Globus pallidus (tissue), 1 donor: ENCODE data around the gene PET117.
"Not testable (repeated sequence)": the region's sequence is repeated elsewhere in the genome, so short reads cannot be mapped to it uniquely, and the experiment has no call there.

Source experiments
- DNase-seq: peaks from one replicate; pipeline ENCODE4 v3.0.0-alpha.2; 2015; ENCODE audit warnings: low spot score

PET117 gene, protein sequence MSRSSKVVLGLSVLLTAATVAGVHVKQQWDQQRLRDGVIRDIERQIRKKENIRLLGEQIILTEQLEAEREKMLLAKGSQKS

DNA sequence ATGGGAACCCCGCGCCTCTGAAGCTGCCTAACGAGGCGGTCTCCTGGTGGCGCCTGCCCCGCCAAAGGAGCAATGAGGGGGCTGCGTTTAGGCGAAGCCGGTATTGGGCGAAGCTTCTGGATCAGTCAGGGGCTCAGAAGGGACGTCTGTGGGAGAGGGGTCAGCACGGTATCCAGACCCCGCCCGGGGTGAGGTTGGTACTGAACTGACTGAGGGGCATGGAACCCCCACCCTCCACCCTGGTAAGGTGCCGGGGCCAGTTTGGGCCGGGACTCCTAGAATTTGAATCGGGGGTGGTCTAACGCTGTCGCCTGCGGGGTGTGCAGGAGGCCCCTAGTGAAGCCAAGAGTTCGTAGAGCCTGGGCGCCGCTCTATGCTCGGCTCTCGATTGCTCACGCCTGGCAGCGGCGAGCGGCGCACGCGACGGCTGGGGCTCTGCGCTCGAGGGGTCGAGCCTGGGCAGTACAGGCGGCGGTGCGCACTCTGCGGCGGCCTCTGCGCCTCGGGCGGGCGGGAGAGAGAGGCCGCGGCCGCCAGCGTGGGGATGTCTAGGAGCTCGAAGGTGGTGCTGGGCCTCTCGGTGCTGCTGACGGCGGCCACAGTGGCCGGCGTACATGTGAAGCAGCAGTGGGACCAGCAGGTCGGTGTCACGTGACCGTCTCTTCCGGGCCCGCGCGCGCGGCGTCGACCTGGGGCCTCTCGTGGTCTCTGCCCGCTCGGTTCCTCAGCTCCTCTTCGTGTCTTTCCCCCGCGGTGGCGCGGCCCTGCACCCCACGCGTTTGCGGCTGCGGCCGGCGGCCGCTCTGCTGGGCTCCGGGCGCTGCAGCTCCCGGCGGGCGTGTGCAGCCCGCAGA lies at the start of gene PET117, which contains the start of gene KAT14:
TSS of gene PET117 (plus strand) at position 452 of the 854 bp plus-strand sequence. CDS start at position 545, 93 bp downstream.
TSS of gene KAT14 (plus strand) at position 452 of the 854 bp plus-strand sequence. CDS start 4,798 bp downstream, outside the sequence.
- DNase-seq, result peak; percentile 85

DNA sequence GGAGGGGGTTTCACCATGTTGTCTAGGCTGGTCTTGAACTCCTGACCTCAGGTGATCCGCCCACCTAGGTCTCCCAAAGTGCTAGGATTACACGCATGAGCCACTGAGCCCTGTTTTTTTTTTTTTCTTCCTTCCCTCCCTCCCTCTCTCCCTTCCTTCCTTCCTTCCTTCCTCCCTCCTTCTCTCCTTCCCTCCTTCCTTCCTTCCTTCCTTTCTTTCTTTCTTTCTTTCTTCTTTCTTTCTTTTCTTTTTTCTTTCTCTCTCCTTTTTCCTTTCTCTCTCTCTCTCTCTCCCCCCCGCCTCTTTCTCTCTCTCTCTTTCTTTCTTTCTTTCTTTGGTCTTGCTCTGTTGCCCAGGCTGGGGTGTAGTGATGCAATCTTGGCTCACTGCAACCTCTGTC lies 49.4 kb upstream of the PET117 start:
- not testable (repeated sequence) for DNase-seq

DNA sequence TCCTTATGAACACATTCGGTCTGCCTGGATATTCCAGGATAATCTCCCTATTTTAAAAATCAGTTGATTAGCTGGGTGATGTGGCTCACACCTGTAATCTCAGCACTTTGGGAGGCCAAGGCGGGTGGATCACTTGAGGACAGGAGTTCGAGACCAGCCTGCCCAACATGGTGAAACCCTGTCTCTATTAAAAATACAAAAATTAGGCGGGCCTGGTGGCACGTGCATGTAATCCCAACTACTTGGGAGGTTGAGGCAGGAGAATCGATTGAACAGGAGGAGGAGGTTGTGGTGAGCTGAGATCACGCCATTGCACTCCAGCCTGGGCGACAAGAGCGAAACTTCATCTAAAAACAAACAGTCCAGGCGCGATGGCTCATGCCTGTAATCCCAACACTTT lies 48.8 kb upstream of the PET117 start:
- DNase-seq, result not testable (repeated sequence)

DNA sequence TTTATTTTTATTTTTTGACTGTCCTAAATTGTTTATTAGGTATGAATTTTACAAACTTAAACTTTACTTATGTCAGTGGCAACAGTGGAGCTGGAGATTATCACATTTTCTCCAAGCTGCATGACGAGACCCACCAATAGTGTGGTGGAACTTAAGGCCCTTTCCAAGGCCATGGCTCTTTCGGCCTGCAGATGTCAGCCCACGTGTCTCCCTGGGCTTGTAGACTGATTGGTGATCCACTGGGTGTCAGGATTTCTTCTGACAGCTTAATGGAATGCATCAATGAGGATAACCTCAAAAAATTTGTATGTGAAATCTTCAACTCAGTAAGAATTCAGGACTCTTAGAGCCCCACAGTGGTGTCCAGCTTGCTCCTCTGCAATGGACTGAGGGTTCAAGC lies 47.6 kb upstream of the PET117 start:
- DNase-seq, result peak; percentile 2

DNA sequence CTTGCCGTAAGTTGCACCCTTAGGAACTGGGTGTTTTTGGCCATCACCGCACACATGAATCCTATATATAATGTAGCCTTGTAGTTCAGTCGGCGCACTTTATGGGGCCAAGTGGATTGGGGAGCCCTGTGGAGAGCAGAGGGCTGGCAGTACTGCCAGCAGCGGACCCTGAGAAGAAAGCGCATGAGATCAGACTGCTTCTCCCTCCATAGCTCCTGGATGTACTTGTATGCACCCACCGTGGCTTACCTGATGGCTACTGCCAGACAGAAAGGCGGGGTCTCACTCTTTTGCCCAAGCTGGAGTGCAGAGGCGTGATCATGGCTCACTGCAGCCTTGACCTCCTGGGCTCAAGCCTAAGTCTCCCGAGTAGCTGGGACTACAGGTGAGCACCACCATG lies 47.2 kb upstream of the PET117 start:
- no peak for DNase-seq

DNA sequence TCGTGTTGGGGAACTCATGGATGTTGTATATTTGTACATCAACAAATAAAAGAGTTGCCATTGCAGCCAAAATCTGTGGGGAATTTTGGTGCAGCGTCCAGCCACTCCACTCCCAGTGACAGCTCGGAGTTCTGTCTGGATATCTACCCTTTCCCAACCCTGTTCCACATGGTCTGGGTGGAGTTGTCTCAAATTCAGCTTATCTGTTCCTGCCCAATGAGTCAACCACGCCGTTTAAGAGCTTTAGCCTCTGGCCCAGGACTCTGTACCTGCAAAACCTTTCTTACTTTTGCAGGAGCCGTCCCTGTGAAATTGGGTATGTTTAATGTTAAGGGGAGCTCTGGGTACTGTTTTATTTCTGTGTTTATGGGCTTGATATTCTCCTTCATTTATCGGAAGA lies 46.0 kb upstream of the PET117 start:
- DNase-seq, result no peak

DNA sequence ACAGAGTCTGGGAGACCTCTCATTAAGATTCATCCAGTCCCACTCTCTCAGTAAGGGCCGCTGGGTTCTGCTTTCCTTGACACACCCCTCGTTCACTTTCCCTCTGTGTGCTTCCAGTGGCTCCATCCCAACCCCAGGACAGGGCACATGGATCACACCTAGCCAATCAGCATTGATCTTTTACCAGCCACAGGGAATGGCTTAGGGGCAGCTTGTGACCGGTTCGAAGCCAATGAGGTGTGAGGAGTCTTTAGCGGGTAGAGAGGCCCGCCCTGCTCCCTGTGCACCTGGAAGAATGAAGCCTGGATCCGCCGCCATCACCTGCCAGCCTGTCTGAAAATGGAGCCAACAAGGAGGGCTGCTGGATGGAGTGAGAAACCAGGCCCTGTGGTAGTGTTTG lies 44.8 kb upstream of the PET117 start:
- no peak for DNase-seq

DNA sequence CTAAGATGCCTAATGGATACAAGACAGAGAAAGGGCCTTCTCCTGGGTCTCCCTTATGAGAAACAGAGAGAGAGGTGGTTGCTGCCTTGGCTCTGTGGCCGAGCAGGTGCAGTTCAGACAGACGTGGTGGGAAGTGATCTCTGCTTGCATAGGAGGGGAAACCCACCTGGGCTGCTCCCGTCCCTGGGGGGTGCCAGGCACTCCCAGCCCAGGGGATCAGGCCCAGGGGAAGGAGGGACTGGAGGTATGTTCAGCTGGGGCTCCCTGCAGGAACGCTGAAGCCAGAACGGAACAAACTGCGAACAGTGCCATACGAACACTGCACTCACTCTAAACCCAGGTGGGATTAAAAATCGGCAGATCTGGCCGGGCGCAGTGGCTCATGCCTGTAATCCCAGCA lies 44.3 kb upstream of the PET117 start:
- DNase-seq, result no peak

DNA sequence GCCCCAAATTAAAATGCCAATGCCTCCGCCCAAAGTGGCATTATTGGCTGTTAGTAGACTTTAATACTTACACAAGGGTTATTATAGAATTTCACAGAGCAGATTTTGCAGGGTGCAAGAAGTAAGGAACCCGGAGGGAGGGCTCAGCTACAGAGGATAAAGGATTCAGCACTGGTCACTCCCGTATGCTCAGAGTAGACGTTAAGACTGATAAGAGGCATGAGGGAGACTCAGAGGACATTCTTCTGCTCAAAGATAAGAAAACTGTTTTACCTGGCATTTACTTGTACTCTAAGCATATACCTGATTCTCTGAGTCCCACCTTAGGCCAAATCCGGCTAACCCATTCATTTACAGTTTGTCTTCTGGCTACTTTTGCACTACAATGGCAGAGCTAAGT lies 43.5 kb upstream of the PET117 start:
- DNase-seq, result no peak

DNA sequence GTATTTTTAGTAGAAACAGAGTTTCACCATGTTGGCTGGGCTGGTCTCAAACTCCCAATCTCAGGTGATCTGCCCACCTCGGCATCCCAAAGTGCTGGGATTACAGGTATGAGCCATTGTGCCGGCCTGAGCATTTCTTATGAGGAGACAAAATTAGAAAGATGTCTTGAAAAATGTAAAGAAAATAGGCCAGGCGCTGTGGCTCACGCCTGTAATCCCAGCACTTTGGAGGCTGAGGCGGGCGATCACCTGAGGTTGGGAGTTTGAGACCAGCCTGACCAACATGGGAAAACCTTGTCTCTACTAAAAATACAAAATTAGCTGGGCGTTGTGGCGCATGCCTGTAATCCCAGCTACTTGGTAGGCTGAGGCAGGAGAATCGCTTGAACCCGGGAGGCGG lies 37.1 kb upstream of the PET117 start:
- not testable (repeated sequence) for DNase-seq

DNA sequence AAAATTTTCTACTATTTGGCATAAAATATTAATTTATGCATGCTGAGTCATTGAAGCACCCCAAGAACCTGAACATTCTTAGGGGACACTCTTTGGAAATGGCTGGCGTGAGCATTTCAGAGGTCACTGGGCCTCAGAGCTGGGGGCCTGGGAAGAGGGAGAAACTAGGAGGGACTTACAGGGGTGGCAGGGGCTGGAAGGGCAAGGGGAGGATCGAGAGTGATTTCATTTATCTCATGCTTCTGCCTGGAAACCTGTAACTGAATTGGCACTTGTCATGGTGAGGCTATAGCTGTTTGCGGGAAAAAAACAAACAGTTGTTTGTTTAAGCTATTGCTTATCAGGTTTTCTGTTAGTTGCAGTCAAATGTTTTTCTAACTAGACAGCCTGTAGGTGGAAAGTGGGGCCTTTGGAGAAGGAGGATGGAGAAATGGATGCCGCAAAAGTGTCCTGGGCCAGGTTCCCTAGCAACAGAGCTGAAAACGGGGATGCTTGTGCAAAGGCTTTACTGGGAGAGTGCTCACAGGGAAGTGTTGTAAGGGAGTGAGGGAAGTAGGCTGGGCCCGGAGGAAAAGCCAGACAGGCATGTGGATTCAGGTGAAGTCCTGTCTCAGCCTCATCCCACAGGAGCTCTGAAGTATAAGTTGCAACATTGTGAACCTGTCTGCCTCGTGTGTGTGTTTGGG lies 36.4 kb upstream of the PET117 start:
- DNase-seq, result no peak

DNA sequence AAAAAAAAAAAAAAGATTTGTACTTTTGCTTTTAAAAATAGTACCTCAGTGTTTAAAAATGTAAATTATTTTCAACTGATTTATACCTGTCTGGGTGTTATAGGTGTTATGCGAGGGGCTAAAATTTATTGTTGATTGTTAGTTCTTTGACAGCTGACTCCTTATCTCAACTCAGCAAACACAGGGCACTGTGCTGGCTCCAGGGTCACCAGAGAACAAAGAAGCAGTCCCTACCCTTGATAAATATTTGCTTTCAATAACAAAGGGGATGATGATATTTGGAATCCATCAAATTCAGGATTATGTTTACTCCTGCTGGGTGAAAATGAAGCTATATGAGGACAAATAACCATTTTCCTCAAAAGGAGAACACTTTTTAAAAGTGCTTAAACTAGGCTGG lies 34.2 kb upstream of the PET117 start:
- DNase-seq, result no peak

DNA sequence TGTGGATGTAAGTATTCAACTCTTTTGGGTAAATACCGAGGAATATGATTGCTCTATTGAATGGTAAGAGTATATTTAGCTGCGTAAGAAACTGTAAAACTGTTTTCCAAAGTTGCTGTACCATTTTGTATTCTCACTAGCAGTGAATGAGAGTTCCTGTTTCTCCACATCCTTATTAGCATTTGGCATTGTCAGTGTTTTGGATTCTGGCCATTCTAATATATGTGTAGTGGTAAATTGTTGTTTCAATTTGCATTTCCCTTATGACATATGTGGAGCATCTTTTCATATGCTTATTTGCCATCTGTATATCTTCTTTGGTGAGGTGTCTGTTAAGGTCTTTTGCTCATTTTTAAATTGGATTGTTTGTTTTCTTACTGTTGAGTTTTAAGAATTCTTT lies 29.3 kb upstream of the PET117 start:
- DNase-seq, result no peak

DNA sequence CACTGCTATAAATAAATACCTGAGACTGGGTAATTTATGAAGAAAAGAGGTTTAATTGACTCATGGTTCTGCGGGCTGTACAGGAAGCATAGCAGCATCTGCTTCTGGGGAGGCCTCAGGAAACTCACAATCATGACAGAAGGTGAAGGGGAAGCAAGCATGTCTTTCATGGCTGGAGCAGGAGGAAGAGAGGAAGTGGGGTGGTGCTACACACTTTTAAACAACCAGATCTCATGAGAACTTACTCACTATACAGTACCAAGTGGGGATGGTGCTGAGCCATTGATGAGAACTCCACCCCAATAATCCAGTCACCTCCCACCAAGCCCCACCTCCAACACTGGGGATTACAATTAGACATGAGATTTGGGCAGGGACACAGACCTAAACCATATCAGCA lies 9.1 kb upstream of the PET117 start:
- DNase-seq, result not testable (repeated sequence)

DNA sequence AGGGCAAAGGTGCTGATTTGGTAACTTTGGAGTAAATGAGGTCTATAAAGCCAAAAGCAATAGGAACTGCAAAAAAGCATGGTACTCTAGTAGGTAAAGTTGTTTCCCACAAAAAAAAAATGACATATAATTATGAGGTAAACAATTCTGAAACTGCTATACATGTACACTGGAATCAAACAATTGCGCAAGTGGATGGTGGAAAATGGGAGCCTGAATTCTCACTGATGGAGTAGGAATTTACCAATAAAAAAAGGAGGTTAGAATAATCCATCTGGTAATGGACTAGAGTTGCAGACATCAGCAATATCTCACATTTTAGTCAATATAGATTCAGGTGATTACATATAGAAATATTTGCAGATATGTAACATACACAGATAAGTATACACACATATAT lies 5.0 kb upstream of the PET117 start:
- DNase-seq, result no peak

DNA sequence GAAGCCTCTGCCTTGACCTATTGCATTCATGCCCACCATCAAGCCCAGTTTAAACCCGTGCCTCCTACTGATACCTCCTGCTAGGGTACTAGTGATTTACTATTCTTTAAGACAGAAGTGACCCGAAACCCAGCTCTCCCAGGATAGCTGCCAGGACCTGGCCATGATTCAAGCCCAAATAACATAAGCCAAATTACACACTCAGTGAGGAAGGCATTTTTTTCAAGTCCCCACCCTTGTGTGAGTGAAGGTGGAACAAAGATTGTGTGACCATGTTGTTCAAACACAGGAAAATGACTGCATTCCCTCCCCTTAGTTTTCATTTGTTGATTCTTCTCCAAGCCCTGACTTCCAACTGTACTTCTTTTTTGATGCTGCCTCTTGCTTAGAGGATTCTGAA lies 3.7 kb upstream of the PET117 start:
- DNase-seq, result no peak

DNA sequence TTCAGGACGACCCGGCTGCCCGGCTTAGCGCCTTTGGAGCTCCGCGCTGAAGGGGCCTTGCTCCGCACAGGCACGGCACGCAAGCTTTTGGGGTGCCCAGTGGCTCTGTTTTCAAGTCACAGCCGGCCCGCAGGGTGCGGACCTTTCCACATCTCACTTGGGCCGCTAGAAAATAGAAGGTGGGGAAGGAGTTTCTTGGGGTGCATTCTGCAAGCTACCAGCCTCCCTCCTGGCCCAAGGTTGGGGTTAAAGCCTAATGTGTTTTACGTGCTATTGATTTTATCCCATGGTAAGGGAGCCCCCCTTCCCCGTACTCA lies 561 bp downstream of the PET117 start:
- DNase-seq, result no peak

DNA sequence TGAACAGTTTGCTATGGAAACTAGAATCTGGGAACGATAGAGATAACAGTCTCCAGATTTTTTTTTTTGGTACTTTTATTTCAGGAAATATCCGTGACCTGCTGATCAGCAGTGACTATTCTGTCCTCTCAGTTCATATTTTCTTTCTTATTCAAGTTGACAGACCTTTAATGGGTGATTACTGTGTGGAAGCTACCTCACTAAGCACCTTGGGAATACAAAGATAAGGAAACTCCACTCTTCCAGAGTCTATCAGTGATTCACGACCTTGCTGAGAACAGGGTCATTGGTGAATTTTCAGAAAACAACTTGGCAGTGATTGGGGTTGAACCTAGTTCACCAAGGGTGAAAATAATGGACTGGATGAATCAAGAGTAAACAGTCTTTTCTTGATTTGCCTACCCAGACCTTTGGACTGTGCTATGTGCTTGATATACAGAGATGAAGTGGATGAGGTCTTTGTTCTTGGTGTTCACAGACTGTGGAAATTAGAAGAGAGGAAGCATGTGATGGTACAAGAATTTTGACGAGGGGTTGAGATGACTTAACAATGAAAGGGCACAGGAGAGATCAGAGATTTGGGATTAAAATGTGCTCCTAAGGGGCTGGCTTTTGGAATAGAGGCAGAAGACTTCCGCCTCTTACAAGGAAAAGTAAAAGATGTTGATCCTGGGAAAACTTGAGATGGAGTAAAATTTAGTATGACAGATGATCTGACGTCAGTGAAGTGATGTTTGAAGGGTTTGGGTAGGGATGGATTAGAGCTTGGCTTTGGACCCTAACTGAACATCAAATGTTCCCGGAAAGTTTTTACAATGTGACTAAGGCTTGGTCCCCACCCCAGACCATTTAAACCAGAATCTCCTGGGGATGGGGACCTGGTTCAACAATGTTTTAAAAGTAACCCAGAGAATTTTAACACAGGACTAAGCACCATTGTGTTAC lies 1.2 kb downstream of the PET117 start:
- DNase-seq, result no peak

DNA sequence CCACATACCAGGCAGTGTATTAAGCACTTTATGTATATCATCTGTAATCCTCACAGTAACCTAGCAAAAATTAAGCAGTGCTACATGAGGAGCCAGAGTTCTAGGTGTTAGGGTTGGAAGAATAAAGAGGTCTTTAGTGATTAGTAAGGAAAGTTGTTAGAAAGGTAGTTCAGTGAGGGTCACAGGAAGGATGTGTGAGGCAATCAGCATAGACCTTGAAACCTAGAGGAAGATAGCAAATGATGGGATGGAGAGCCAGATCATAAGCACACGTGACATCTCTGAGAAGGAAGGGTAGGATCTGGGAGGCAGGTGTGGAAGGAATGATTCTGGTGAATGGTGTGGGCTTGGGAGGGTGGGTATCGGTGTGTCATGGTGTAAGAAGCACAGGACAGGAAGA lies 2.2 kb downstream of the PET117 start:
- DNase-seq, result no peak

DNA sequence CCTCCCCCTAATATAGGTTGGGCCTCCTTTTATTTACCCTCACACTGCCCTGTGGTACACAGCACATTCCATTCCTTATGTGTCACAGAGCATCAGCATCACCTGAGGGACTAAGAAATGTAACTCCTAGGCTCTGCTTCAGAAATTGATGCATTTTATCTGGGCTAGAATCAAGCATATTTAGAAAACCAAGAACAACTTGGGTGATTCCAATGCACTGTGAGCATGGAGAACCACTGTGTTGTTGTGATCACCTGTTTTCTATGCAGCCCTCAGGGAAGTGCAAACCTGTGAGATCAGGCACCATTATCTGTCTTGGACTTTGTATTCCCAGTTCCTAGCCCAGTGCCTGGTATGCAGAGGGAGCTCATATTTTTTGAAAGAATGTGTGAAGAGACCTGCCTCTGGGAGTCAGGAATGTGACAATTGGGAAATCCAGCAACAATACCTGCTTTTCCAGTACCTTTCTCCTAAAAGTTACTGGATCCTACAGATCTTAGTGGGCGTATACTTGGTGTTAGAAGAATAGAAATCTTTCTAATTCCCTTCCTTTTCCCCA lies 7.0 kb downstream of the PET117 start:
- no peak for DNase-seq

DNA sequence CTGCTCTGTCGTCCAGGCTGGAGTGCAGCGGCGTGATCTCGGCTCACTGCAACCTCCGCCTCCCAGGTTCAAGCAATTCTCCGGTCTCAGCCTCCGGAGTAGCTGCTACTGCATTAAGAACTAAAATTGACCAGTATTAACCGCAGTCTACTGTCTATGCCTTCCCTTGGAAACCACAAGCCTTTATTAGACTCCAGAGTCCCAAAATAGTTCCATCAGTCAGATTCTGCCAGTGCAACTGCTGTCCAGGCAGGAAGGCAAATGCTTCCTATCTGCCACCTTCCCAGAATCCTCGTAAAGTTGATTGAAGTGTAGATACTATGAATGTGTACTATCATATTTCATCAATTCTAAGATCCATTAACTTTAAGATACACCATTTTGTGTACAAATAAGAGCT lies 16.7 kb downstream of the PET117 start:
- DNase-seq, result no peak

DNA sequence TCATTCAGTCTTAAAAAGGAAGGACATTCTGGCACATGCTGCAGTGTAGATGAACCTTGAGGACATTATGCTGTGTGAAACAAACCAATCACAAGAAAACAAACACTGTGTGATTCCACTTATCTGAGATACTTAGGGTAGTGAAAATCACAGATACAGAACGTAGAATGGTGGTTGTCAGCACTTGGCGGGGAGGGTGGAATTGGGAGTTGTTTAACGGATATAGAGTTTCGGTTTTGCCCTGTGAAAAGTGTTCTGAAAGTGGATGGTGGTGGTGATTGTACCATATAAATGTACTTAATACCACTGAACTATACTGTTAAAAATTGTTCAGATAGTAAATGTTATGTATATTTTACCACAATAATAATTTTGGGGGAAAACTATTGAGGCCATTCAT lies 18.4 kb downstream of the PET117 start:
- no peak for DNase-seq
